Loucy (cell line): Measurements from ENCODE around the gene SEMA6A.

Experiments
- H2AFZ ChIP-seq: fragments of 200-600 bp; sonication (generic); 2 replicates; pipeline ENCODE4 v1.6.0; 2016; ENCODE audit warnings: antibody characterized with exemption, mild to moderate bottlenecking, low read length, moderate library complexity
- H3F3A ChIP-seq: fragments of 200-600 bp; 2 replicates; pipeline ENCODE4 v1.6.0; 2016; ENCODE audit warnings: antibody characterized with exemption, low read depth, mild to moderate bottlenecking
- H3K27me3 ChIP-seq: fragments of 200-600 bp; sonication (generic); 2 replicates; pipeline ENCODE4 v1.6.1; 2014; ENCODE audit warnings: low read length, mild to moderate bottlenecking; ENCODE audit not compliant: insufficient read depth, poor library complexity, severe bottlenecking
- H3K36me3 ChIP-seq: fragments of 200-600 bp; sonication (generic); 2 replicates; pipeline ENCODE4 v1.6.1; 2016; ENCODE audit warnings: low read length; ENCODE audit not compliant: insufficient read depth
- H3K4me1 ChIP-seq: fragments of 200-600 bp; sonication (generic); 2 replicates; pipeline ENCODE4 v1.5.1; 2014; ENCODE audit warnings: low read length, mild to moderate bottlenecking; ENCODE audit not compliant: insufficient read depth, poor library complexity, severe bottlenecking
- H3K4me2 ChIP-seq: fragments of 200-600 bp; sonication (generic); 2 replicates; pipeline ENCODE4 v1.6.0; 2014; ENCODE audit warnings: antibody characterized with exemption, low read length, low read depth, mild to moderate bottlenecking; ENCODE audit not compliant: poor library complexity, severe bottlenecking
- H3K4me3 ChIP-seq: fragments of 200-600 bp; sonication (generic); 2 replicates; pipeline ENCODE4 v1.5.1; 2014; ENCODE audit warnings: low read length, mild to moderate bottlenecking, mixed read lengths; ENCODE audit not compliant: poor library complexity, severe bottlenecking
- H3K79me2 ChIP-seq: fragments of 200-600 bp; sonication (generic); 2 replicates; pipeline ENCODE4 v1.6.1; 2014; ENCODE audit warnings: low read length; ENCODE audit not compliant: insufficient read depth
- H3K9ac ChIP-seq: fragments of 200-600 bp; sonication (generic); 2 replicates; pipeline ENCODE4 v1.6.0; 2014; ENCODE audit warnings: mild to moderate bottlenecking, low read depth, low read length, moderate library complexity; ENCODE audit not compliant: poor library complexity, severe bottlenecking
- H3K9me2 ChIP-seq: fragments of 200-600 bp; sonication (generic); replicated peaks from 2 replicates; pipeline ENCODE4 v1.6.1; 2016; ENCODE audit warnings: low read depth, low read length, mixed read lengths
- H3K9me3 ChIP-seq: fragments of 200-600 bp; sonication (generic); 2 replicates; pipeline ENCODE4 v1.6.1; 2014; ENCODE audit warnings: mild to moderate bottlenecking, antibody characterized with exemption, low read length, low read depth; ENCODE audit not compliant: insufficient read depth
- H4K20me1 ChIP-seq: fragments of 200-600 bp; sonication (generic); 2 replicates; pipeline ENCODE4 v1.6.0; 2014; ENCODE audit warnings: antibody characterized with exemption, low read length, mild to moderate bottlenecking; ENCODE audit not compliant: insufficient read depth, poor library complexity, severe bottlenecking
- CTCF ChIP-seq: fragments of 200-600 bp; sonication (generic); conservative IDR thresholded peaks from 2 replicates; pipeline ENCODE4 v1.5.1; 2014; ENCODE audit warnings: mild to moderate bottlenecking, antibody characterized with exemption, low read length
- EZH2phosphoT487 ChIP-seq: fragments of 200-600 bp; IDR thresholded peaks from 2 replicates; pipeline ENCODE4 v1.6.1; 2018; ENCODE audit warnings: antibody characterized with exemption, mild to moderate bottlenecking, moderate library complexity, borderline replicate concordance

SEMA6A gene

GRCh38 chr5:116521173-116521872 is 53.3 kb downstream of the SEMA6A start:
- H3K9ac ChIP-seq: no peak overlapping the region
- no peaks in the 10 kb centered on the region for H3K9me2 ChIP-seq
- no peaks in the 10 kb centered on the region for H3K9me3 ChIP-seq
- no peak overlapping the region for H3K4me3 ChIP-seq
- no peaks in the 10 kb centered on the region for H3K79me2 ChIP-seq
- no peak overlapping the region for H2AFZ ChIP-seq
- TF ChIP-seq CTCF (no peak), EZH2phosphoT487 (no peak)
- H3K36me3 ChIP-seq: no peaks in the 10 kb centered on the region
- no peaks in the 10 kb centered on the region for H4K20me1 ChIP-seq
- H3K4me1 ChIP-seq: no peaks in the 10 kb centered on the region
- no peaks in the 10 kb centered on the region for H3F3A ChIP-seq
- no peaks in the 10 kb centered on the region for H3K27me3 ChIP-seq
- no peak overlapping the region for H3K4me2 ChIP-seq

- no peak for TF ChIP-seq EZH2phosphoT487
- no peak for TF ChIP-seq CTCF
- Histone ChIP-seq H3K4me3 (no peak overlapping the region), H3K36me3 (no peaks in the 10 kb centered on the region), H4K20me1 (no peaks in the 10 kb centered on the region), H2AFZ (no peak overlapping the region), H3K4me2 (no peak overlapping the region), H3K9me3 (no peaks in the 10 kb centered on the region), H3F3A (no peaks in the 10 kb centered on the region), H3K27me3 (no peaks in the 10 kb centered on the region), H3K9me2 (no peaks in the 10 kb centered on the region), H3K9ac (no peak overlapping the region), H3K4me1 (no peaks in the 10 kb centered on the region), H3K79me2 (no peaks in the 10 kb centered on the region)
Observed at GRCh38 chr5:116520771-116521170, 53.9 kb downstream of the SEMA6A start.

GRCh38 chr5:116518423-116518822 is 56.2 kb downstream of the SEMA6A start:
- Histone ChIP-seq H3K9me3 (no peaks in the 10 kb centered on the region), H2AFZ (no peak overlapping the region), H3K27me3 (no peaks in the 10 kb centered on the region), H3K79me2 (no peaks in the 10 kb centered on the region), H3F3A (no peaks in the 10 kb centered on the region), H3K4me1 (no peaks in the 10 kb centered on the region), H4K20me1 (no peaks in the 10 kb centered on the region), H3K9me2 (no peaks in the 10 kb centered on the region), H3K4me2 (no peak overlapping the region), H3K9ac (no peak overlapping the region), H3K4me3 (no peak overlapping the region), H3K36me3 (no peaks in the 10 kb centered on the region)
- no peak for TF ChIP-seq EZH2phosphoT487
- TF ChIP-seq CTCF: no peak
